ENCODE measurements around the gene PDCD1.

PDCD1 gene

GRCh38 chr2:241874277-241874925, 15.7 kb upstream of the PDCD1 start:
- no peak for DNase-seq (ENCODE audit: extremely low read depth, low read depth)
- no peak for TF ChIP-seq CTCF (IDR thresholded peaks at IDR 0.05; ENCODE audit: low read depth, low read length)

GRCh38 chr2:241873803-241874110, 15.1 kb upstream of the PDCD1 start:
- TF ChIP-seq CTCF (IDR thresholded peaks at IDR 0.05; ENCODE audit: low read depth, low read length) = no peak
- no peak for DNase-seq (ENCODE audit: extremely low read depth, low read depth)

GRCh38 chr2:241873081-241873802, 14.5 kb upstream of the PDCD1 start:
- no peak for TF ChIP-seq CTCF (IDR thresholded peaks at IDR 0.05; ENCODE audit: low read depth, low read length)
- no peak for DNase-seq (ENCODE audit: extremely low read depth, low read depth)

GRCh38 chr2:241872313-241872642, 13.6 kb upstream of the PDCD1 start:
- TF ChIP-seq CTCF (IDR thresholded peaks at IDR 0.05; ENCODE audit: low read depth, low read length) = no peak
- no peak for DNase-seq (ENCODE audit: extremely low read depth, low read depth)

GRCh38 chr2:241871538-241872312, 13.0 kb upstream of the PDCD1 start:
- DNase-seq (ENCODE audit: extremely low read depth, low read depth) = no peak
- no peak for TF ChIP-seq CTCF (IDR thresholded peaks at IDR 0.05; ENCODE audit: low read depth, low read length)

GRCh38 chr2:241870611-241871537, 12.2 kb upstream of the PDCD1 start:
- no peak for DNase-seq (ENCODE audit: extremely low read depth, low read depth)
- no peak for TF ChIP-seq CTCF (IDR thresholded peaks at IDR 0.05; ENCODE audit: low read depth, low read length)

Measured in AG09319 (cell line).